Nephron progenitor cell (in vitro differentiated cells): ENCODE measurements around the gene FBXO31.

Experiments used
- DNase-seq: peaks from one replicate; pipeline ENCODE4 v3.0.0; 2021
- H3K27ac Mint-ChIP-seq: 2 replicates; pipeline ENCODE4 v1.8.0; 2021; ENCODE audit warnings: mild to moderate bottlenecking, moderate library complexity, mixed read lengths
- H3K27me3 Mint-ChIP-seq: 2 replicates; pipeline ENCODE4 v1.8.0; 2021; ENCODE audit warnings: mild to moderate bottlenecking, low read depth, mixed read lengths; ENCODE audit not compliant: poor library complexity
- H3K36me3 Mint-ChIP-seq: 2 replicates; pipeline ENCODE4 v1.8.0; 2021; ENCODE audit warnings: low read depth, mixed read lengths
- H3K4me1 Mint-ChIP-seq: 2 replicates; pipeline ENCODE4 v1.8.0; 2021; ENCODE audit warnings: mixed read lengths
- H3K4me3 Mint-ChIP-seq: 2 replicates; pipeline ENCODE4 v1.8.0; 2021; ENCODE audit warnings: mild to moderate bottlenecking, moderate library complexity, mixed read lengths
- H3K9me3 Mint-ChIP-seq: 2 replicates; pipeline ENCODE4 v1.8.0; 2021; ENCODE audit warnings: mild to moderate bottlenecking, moderate library complexity, mixed read lengths
- TF ChIP-seq, protein P1 (sequence below): fragments of 200-600 bp; sonication (generic); IDR thresholded peaks from 2 replicates; pipeline ENCODE4 v1.5.0; 2021; ENCODE audit warnings: antibody characterized with exemption

FBXO31 gene

DNA sequence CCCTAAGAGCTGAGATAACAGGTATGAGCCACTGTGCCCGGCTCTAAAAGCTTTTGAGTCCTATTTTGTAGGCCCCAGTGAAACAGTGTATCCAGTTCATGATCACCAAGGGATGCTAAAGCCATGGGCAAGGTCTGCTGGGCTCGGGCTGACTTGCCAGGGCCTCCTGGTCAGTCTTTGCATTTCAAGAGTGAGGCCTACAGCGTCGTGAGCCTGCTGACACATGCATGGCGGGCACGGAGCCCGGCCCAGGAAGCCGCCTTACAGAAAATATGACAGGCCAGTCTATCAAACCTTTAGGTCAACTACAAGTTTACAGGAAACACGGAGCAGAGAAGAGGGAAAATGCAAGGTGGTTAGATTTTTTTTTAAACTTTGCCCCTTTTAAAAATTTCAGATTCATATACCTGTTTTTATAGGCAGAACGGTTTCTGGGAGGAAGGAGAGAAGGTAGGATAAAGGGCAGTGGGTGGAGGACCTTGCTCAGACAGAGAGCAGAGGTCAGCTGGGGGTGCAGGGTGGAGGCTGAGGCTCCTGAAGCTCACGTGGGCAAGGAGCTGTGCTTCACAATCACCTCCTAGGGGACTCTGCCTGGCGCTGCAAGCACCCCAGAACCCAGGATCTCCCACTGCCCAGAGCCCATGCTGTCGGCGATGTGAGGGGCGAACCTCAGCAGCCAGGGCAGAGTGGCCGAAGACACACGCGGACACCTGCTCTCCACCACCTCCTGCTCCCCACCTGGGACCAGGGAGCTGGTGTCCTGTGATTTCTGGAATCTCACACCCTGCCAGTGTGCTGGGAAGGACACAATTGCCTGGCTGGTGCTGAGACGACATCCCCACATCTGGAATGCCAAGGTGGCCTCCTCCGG is 87.7 kb downstream of the FBXO31 start:
- peaks cover 4% of the 10 kb centered on the region for H3K27me3 Mint-ChIP-seq
- TF ChIP-seq, protein P1, sequence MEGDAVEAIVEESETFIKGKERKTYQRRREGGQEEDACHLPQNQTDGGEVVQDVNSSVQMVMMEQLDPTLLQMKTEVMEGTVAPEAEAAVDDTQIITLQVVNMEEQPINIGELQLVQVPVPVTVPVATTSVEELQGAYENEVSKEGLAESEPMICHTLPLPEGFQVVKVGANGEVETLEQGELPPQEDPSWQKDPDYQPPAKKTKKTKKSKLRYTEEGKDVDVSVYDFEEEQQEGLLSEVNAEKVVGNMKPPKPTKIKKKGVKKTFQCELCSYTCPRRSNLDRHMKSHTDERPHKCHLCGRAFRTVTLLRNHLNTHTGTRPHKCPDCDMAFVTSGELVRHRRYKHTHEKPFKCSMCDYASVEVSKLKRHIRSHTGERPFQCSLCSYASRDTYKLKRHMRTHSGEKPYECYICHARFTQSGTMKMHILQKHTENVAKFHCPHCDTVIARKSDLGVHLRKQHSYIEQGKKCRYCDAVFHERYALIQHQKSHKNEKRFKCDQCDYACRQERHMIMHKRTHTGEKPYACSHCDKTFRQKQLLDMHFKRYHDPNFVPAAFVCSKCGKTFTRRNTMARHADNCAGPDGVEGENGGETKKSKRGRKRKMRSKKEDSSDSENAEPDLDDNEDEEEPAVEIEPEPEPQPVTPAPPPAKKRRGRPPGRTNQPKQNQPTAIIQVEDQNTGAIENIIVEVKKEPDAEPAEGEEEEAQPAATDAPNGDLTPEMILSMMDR = no peak
- peak overlapping the region; percentile 7 for H3K27ac Mint-ChIP-seq
- H3K4me1 Mint-ChIP-seq = peaks cover 22% of the 10 kb centered on the region
- peaks cover 17% of the 10 kb centered on the region for H3K9me3 Mint-ChIP-seq
- H3K36me3 Mint-ChIP-seq = peaks cover 31% of the 10 kb centered on the region
- H3K4me3 Mint-ChIP-seq = no peak overlapping the region
- DNase-seq = no peak

DNA sequence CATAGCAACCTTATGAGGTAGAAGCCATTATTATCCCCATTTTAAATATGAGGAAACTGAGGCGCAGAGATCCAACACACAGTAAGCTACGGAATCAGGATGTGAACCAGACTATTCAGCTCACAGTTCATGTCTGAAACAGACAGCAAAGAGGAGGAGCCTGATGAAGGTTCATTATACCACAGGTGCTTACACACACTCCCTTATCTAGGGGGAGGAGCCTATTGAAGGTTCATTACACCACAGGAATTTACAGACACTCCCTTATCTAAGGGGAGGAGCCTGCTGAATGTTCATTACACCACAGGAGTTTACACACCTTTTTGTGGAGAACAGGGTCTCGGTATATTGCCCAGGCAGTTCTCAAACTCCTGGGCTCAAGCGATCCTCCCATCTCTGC is 88.3 kb downstream of the FBXO31 start:
- TF ChIP-seq, protein P1 = no peak
- Mint-ChIP-seq H3K36me3 (peaks cover 35% of the 10 kb centered on the region), H3K27me3 (peaks cover 4% of the 10 kb centered on the region), H3K9me3 (peaks cover 17% of the 10 kb centered on the region), H3K4me1 (peaks cover 22% of the 10 kb centered on the region), H3K27ac (no peak overlapping the region), H3K4me3 (no peak overlapping the region)
- no peak for DNase-seq

DNA sequence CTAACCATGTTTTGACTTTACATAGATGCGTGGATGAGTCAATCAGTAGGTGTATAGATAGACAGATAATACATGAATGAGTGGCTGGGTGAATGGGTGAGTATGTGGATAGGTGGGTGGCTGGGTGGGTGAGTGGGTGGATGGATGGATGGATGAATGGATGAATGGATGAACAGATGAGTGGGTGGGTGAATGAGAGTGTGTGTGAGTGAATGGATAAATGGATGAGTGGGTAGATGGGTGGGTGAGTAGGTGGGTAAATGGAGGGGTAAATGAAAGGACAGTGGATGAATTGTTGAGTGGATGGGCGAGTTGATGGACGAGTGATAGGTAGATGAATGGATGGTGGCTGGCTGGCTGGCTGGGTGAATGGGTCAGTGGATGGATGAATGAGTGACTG is 89.6 kb downstream of the FBXO31 start:
- Mint-ChIP-seq H3K27me3 (peaks cover 4% of the 10 kb centered on the region), H3K36me3 (peaks cover 35% of the 10 kb centered on the region), H3K4me1 (peaks cover 22% of the 10 kb centered on the region), H3K4me3 (no peak overlapping the region), H3K27ac (no peak overlapping the region), H3K9me3 (peaks cover 17% of the 10 kb centered on the region)
- no peak for DNase-seq
- TF ChIP-seq, protein P1 = no peak

DNA sequence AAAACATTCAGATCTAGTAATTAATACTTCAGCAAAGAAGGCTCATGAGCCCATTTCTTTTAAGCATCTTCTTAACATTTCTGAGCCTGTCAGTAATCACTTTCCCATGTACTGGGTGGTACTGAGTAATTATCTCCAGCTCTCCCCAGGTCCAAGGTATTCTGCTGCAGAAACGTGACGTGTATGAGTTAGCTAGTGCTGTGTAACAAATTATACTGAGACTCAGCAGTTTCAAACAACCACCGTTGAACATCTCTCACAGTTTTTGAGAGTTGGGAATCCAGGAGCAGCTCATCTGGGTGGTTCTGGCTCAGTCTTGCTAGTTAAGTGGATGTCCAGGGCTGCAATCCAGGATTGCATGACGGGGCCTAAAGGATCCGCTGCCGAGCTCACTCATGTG is 91.6 kb downstream of the FBXO31 start:
- H3K4me1 Mint-ChIP-seq = peaks cover 10% of the 10 kb centered on the region
- no peak overlapping the region for H3K4me3 Mint-ChIP-seq
- H3K27me3 Mint-ChIP-seq = peaks cover 4% of the 10 kb centered on the region
- DNase-seq = no peak
- TF ChIP-seq, protein P1 = no peak
- H3K9me3 Mint-ChIP-seq = peaks cover 28% of the 10 kb centered on the region
- peaks cover 47% of the 10 kb centered on the region for H3K36me3 Mint-ChIP-seq
- H3K27ac Mint-ChIP-seq = no peak overlapping the region

DNA sequence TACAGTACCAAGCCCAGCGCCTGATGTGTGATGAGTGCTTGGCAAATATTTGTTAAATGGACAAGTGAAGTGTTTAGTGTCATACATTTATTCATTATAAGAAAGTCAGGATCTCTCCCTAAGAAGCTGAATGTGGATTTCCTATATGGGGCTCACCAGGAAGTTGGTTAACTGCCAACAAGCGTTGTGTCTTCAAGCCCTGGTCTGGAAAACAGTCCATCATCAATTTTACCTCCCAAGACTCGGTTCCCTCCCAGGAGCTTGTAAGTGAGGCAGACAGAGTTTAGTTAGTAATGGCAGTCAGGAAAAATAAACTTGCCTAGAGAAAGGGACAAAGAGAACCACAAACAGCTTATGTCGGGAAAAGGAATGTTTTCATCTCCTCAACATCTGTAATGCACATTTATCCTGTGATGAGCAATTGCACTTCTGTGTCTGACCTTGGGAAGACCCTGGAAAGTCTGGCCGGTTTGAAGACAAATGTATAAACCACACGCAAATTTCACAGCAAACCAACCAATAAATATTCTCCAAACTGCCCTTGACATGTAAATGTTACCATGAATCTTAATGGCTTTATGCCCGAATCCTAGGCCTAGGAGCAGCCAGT is 94.7 kb downstream of the FBXO31 start:
- no peak overlapping the region for H3K27ac Mint-ChIP-seq
- DNase-seq = no peak
- H3K4me1 Mint-ChIP-seq = peaks cover 7% of the 10 kb centered on the region
- no peak overlapping the region for H3K4me3 Mint-ChIP-seq
- H3K36me3 Mint-ChIP-seq = peaks cover 53% of the 10 kb centered on the region
- H3K27me3 Mint-ChIP-seq = peaks cover 3% of the 10 kb centered on the region
- peaks cover 40% of the 10 kb centered on the region for H3K9me3 Mint-ChIP-seq
- TF ChIP-seq, protein P1 = no peak
